GM12878 (cell line): Measurements from ENCODE around the gene SEMA6C. TPM values are rescaled to one million over a fixed set of nuclear protein-coding genes. Genes with fewer than 3 reads are reported as not detected.
A peak's percentile ranks its signal among the peaks of the same experiment; 100 is the strongest.

Experiments
- CHD4 ChIP-seq: fragments of 200-600 bp; sonication (generic); IDR thresholded peaks from 2 replicates; pipeline ENCODE4 v1.6.1; 2016; ENCODE audit warnings: mild to moderate bottlenecking
- HDGF ChIP-seq: fragments of 450-650 bp; IDR thresholded peaks from 2 replicates; pipeline ENCODE4 v1.6.1; 2016; ENCODE audit warnings: antibody characterized with exemption
- IKZF1 ChIP-seq: fragments of 450-650 bp; conservative IDR thresholded peaks from 2 replicates; pipeline ENCODE4 v1.6.1; 2017; ENCODE audit warnings: antibody characterized with exemption, mild to moderate bottlenecking
- LARP7 ChIP-seq: fragments of 450-650 bp; IDR thresholded peaks from 2 replicates; pipeline ENCODE4 v1.6.1; 2017; ENCODE audit warnings: mild to moderate bottlenecking
- MTA2 ChIP-seq: fragments of 450-650 bp; IDR thresholded peaks from 2 replicates; pipeline ENCODE4 v1.6.1; 2016; ENCODE audit warnings: low read depth, mild to moderate bottlenecking, moderate library complexity
- NFXL1 ChIP-seq: fragments of 450-650 bp; IDR thresholded peaks from 2 replicates; pipeline ENCODE4 v1.6.1; 2017; ENCODE audit warnings: antibody characterized with exemption, mild to moderate bottlenecking, borderline replicate concordance
- NR2F1 ChIP-seq: fragments of 450-650 bp; conservative IDR thresholded peaks from 2 replicates; pipeline ENCODE4 v1.6.1; 2017; ENCODE audit warnings: mild to moderate bottlenecking
- SIN3A ChIP-seq: IDR thresholded peaks from 2 replicates; pipeline ENCODE4 v1.6.1; 2012; ENCODE audit warnings: low read depth, low read length, improper control_type of control experiment
- SMAD1 ChIP-seq: fragments of 450-650 bp; IDR thresholded peaks from 2 replicates; pipeline ENCODE4 v1.6.1; 2018; ENCODE audit warnings: mild to moderate bottlenecking, low read depth; ENCODE audit not compliant: partially characterized antibody
- SUZ12 ChIP-seq: fragments of 200-600 bp; sonication (generic); IDR thresholded peaks from one replicate; pipeline ENCODE4 v1.6.1; 2018; ENCODE audit warnings: antibody characterized with exemption, mild to moderate bottlenecking; ENCODE audit not compliant: unreplicated experiment
- TCF12 ChIP-seq: IDR thresholded peaks from 2 replicates; pipeline ENCODE4 v1.6.1; 2011; ENCODE audit warnings: low read depth, mild to moderate bottlenecking, low read length
- ZZZ3 ChIP-seq: IDR thresholded peaks from 2 replicates; pipeline ENCODE4 v1.6.1; 2011; ENCODE audit warnings: low read depth; ENCODE audit not compliant: control insufficient read depth, insufficient read length
- polyA plus RNA-seq, 11 experiments: library from polyadenylated mRNA; depleted of rRNA in 4 of 11; unstranded in 6 of 11; stranded (reverse) in 5 of 11; fragments of >200 nt; fragmentation: Nextera tagmentation in 4 of 11; fragmentation: Illumina TruSeq in 1 of 11; extraction: Ambion mirVana in 4 of 11; extraction: Trizol in 1 of 11; gene quantifications; 1 replicate in 1 of 11; 2 replicates in 10 of 11; pipeline versions ENCODE4 v1.2.1 to v1.2.3, GENCODE V29; 2011 to 2016; ENCODE audit warnings: inconsistent platforms in 2 of 11, missing spikeins in 2 of 11, low read depth in 1 of 11
- total RNA-seq, 4 experiments: library from RNA; depleted of rRNA in 3 of 4; stranded (reverse); fragments of >200 nt in 3 of 4; fragmentation: Illumina TruSeq in 1 of 4; extraction: Trizol in 1 of 4; gene quantifications; 2 replicates each; pipeline versions ENCODE4 v1.2.1 to v1.2.3, GENCODE V29; 2013 to 2021
- TF ChIP-seq, protein P1 (sequence below): fragments of 450-650 bp; IDR thresholded peaks from 2 replicates; pipeline ENCODE4 v1.6.1; 2018; ENCODE audit warnings: mild to moderate bottlenecking, low read depth, moderate library complexity; ENCODE audit not compliant: partially characterized antibody
- TF ChIP-seq, protein P2 (sequence below): fragments of 450-650 bp; formaldehyde crosslinking; IDR thresholded peaks from 2 replicates; pipeline ENCODE4 v1.5.0; 2022; ENCODE audit warnings: mild to moderate bottlenecking, missing genetic modification characterization

Gene SEMA6C
- total and polyA plus RNA-seq, 10 of the 15 experiments (the other 5 are each of a cell fraction or from before 2014, with no cell fraction given), result 0.13 to 2.2 (median 0.29) TPM; not detected in 1

DNA sequence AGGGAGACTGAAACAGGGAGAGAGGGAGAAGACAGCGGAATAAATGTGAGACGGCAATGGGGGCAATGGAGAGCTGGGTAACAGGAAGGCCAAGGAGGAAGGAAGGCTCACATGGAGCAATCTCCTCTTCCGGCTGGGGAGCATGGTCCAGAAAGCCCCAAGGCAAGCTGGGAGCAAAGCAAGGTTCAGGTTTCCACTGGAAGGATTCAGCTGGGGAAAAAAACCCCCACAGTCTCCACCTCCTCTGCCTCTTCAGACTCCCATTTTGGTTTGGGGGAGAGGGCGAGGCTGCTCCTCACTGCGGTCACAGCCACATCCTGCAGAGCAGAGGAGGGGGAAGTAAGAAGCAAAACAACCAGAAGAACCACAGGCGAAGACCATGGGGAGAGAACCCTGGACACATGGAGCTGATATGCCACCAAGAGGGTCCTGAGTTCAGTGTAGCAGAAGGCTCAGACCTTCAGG, 10.7 kb upstream of the SEMA6C start (continued):
- TF ChIP-seq, protein P1, sequence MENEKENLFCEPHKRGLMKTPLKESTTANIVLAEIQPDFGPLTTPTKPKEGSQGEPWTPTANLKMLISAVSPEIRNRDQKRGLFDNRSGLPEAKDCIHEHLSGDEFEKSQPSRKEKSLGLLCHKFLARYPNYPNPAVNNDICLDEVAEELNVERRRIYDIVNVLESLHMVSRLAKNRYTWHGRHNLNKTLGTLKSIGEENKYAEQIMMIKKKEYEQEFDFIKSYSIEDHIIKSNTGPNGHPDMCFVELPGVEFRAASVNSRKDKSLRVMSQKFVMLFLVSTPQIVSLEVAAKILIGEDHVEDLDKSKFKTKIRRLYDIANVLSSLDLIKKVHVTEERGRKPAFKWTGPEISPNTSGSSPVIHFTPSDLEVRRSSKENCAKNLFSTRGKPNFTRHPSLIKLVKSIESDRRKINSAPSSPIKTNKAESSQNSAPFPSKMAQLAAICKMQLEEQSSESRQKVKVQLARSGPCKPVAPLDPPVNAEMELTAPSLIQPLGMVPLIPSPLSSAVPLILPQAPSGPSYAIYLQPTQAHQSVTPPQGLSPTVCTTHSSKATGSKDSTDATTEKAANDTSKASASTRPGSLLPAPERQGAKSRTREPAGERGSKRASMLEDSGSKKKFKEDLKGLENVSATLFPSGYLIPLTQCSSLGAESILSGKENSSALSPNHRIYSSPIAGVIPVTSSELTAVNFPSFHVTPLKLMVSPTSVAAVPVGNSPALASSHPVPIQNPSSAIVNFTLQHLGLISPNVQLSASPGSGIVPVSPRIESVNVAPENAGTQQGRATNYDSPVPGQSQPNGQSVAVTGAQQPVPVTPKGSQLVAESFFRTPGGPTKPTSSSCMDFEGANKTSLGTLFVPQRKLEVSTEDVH, result no peak
- TF ChIP-seq LARP7, result peak; percentile 49; the same call in 1 of the 2 replicates
- TF ChIP-seq SMAD1, result no peak
- TF ChIP-seq MTA2, result no peak; the same call in 1 of the 2 replicates
- TF ChIP-seq HDGF, result no peak
- TF ChIP-seq SIN3A, result no peak
- no peak for TF ChIP-seq NR2F1
- TF ChIP-seq CHD4, result no peak
- peak; percentile 81 for TF ChIP-seq IKZF1
- no peak for TF ChIP-seq SUZ12
- no peak for TF ChIP-seq ZZZ3
- TF ChIP-seq, protein P2, sequence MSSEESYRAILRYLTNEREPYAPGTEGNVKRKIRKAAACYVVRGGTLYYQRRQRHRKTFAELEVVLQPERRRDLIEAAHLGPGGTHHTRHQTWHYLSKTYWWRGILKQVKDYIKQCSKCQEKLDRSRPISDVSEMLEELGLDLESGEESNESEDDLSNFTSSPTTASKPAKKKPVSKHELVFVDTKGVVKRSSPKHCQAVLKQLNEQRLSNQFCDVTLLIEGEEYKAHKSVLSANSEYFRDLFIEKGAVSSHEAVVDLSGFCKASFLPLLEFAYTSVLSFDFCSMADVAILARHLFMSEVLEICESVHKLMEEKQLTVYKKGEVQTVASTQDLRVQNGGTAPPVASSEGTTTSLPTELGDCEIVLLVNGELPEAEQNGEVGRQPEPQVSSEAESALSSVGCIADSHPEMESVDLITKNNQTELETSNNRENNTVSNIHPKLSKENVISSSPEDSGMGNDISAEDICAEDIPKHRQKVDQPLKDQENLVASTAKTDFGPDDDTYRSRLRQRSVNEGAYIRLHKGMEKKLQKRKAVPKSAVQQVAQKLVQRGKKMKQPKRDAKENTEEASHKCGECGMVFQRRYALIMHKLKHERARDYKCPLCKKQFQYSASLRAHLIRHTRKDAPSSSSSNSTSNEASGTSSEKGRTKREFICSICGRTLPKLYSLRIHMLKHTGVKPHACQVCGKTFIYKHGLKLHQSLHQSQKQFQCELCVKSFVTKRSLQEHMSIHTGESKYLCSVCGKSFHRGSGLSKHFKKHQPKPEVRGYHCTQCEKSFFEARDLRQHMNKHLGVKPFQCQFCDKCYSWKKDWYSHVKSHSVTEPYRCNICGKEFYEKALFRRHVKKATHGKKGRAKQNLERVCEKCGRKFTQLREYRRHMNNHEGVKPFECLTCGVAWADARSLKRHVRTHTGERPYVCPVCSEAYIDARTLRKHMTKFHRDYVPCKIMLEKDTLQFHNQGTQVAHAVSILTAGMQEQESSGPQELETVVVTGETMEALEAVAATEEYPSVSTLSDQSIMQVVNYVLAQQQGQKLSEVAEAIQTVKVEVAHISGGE (CRISPR knock-in tag), result no peak
- no peak for TF ChIP-seq TCF12
- TF ChIP-seq NFXL1, result no peak
